Measurements from ENCODE around the gene NLGN2. TPM values are rescaled to one million over a fixed set of nuclear protein-coding genes. Genes with fewer than 3 reads are reported as not detected.

Gene NLGN2
- total RNA-seq, 1 donor = 5.8 TPM

- DNase-seq (ENCODE audit: insufficient read length, low spot score, missing footprints) = no peak
- no peaks in the 10 kb centered on the region for H4K20me1 ChIP-seq (ENCODE audit: insufficient read depth, low read length)
- no peak overlapping the region for H2AFZ ChIP-seq (ENCODE audit: low read length)
- H3K79me2 ChIP-seq (ENCODE audit: insufficient read depth, low read length) = no peaks in the 10 kb centered on the region
- no peak for TF ChIP-seq CTCF (IDR thresholded peaks at IDR 0.05; ENCODE audit: extremely low read depth, low read depth, low read length)
- no peak overlapping the region for H3K4me2 ChIP-seq (ENCODE audit: insufficient read depth, low read length)
- no peaks in the 10 kb centered on the region for H3K4me1 ChIP-seq (ENCODE audit: insufficient read depth, low read length)
- no peak overlapping the region for H3K27ac ChIP-seq (ENCODE audit: low read depth, low read length)
- peaks cover 17% of the 10 kb centered on the region for H3K27me3 ChIP-seq (ENCODE audit: insufficient read depth, low read length)
- no peaks in the 10 kb centered on the region for H3K9me3 ChIP-seq (ENCODE audit: low read depth, low read length)
- H3K4me3 ChIP-seq (ENCODE audit: insufficient read depth, low read length) = no peak overlapping the region
- no peaks in the 10 kb centered on the region for H3K36me3 ChIP-seq (ENCODE audit: insufficient read depth, low read length)
Measured at GRCh38 chr17:7370853-7371252, 36.8 kb upstream of the NLGN2 start.

- no peaks in the 10 kb centered on the region for H3K4me1 ChIP-seq (ENCODE audit: insufficient read depth, low read length)
- no peaks in the 10 kb centered on the region for H3K79me2 ChIP-seq (ENCODE audit: insufficient read depth, low read length)
- no peaks in the 10 kb centered on the region for H4K20me1 ChIP-seq (ENCODE audit: insufficient read depth, low read length)
- H3K4me2 ChIP-seq (ENCODE audit: insufficient read depth, low read length) = no peak overlapping the region
- TF ChIP-seq CTCF (IDR thresholded peaks at IDR 0.05; ENCODE audit: extremely low read depth, low read depth, low read length) = no peak
- H3K36me3 ChIP-seq (ENCODE audit: insufficient read depth, low read length) = no peaks in the 10 kb centered on the region
- no peak overlapping the region for H3K4me3 ChIP-seq (ENCODE audit: insufficient read depth, low read length)
- H2AFZ ChIP-seq (ENCODE audit: low read length) = no peak overlapping the region
- no peak overlapping the region for H3K27ac ChIP-seq (ENCODE audit: low read depth, low read length)
- H3K27me3 ChIP-seq (ENCODE audit: insufficient read depth, low read length) = peaks cover 15% of the 10 kb centered on the region
- peak; percentile 37 for DNase-seq (ENCODE audit: insufficient read length, low spot score, missing footprints)
- H3K9me3 ChIP-seq (ENCODE audit: low read depth, low read length) = peaks cover 3% of the 10 kb centered on the region
Measured at GRCh38 chr17:7374353-7374752, 33.3 kb upstream of the NLGN2 start.

DNA sequence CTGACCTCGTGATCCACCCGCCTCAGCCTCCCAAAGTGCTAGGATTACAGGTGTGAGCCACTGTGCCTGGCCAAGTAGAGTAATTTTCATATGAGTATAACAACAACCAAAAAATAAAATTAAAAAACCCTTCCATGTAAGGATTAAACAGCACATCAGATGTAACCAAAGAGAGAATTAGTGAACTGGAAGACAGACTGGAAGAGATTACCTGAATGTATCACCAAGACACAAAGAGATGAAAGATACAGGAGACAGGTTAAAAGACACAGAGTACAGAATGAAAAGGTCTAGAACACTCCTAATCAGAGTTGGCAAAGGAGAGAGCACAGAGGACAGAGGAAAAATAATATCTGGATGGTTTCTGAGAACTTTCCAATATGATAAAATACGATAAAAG lies 28.5 kb upstream of the NLGN2 start:
- peaks cover 48% of the 10 kb centered on the region for H3K27me3 ChIP-seq (ENCODE audit: insufficient read depth, low read length)
- H4K20me1 ChIP-seq (ENCODE audit: insufficient read depth, low read length) = no peaks in the 10 kb centered on the region
- no peak overlapping the region for H3K27ac ChIP-seq (ENCODE audit: low read depth, low read length)
- peaks cover 5% of the 10 kb centered on the region for H3K9me3 ChIP-seq (ENCODE audit: low read depth, low read length)
- no peak for TF ChIP-seq CTCF (IDR thresholded peaks at IDR 0.05; ENCODE audit: extremely low read depth, low read depth, low read length)
- no peak overlapping the region for H3K4me2 ChIP-seq (ENCODE audit: insufficient read depth, low read length)
- H3K79me2 ChIP-seq (ENCODE audit: insufficient read depth, low read length) = no peaks in the 10 kb centered on the region
- no peak overlapping the region for H2AFZ ChIP-seq (ENCODE audit: low read length)
- DNase-seq (ENCODE audit: insufficient read length, low spot score, missing footprints) = peak; percentile 49
- H3K4me1 ChIP-seq (ENCODE audit: insufficient read depth, low read length) = peaks cover 3% of the 10 kb centered on the region
- H3K36me3 ChIP-seq (ENCODE audit: insufficient read depth, low read length) = no peaks in the 10 kb centered on the region
- no peak overlapping the region for H3K4me3 ChIP-seq (ENCODE audit: insufficient read depth, low read length)

- no peak for TF ChIP-seq CTCF (IDR thresholded peaks at IDR 0.05; ENCODE audit: extremely low read depth, low read depth, low read length)
- Histone ChIP-seq H3K27me3 (ENCODE audit: insufficient read depth, low read length) (peaks cover 48% of the 10 kb centered on the region), H3K79me2 (ENCODE audit: insufficient read depth, low read length) (no peaks in the 10 kb centered on the region), H4K20me1 (ENCODE audit: insufficient read depth, low read length) (no peaks in the 10 kb centered on the region), H3K36me3 (ENCODE audit: insufficient read depth, low read length) (no peaks in the 10 kb centered on the region), H3K9me3 (ENCODE audit: low read depth, low read length) (peaks cover 5% of the 10 kb centered on the region), H3K4me3 (ENCODE audit: insufficient read depth, low read length) (no peak overlapping the region), H3K27ac (ENCODE audit: low read depth, low read length) (no peak overlapping the region), H3K4me1 (ENCODE audit: insufficient read depth, low read length) (peaks cover 3% of the 10 kb centered on the region), H2AFZ (ENCODE audit: low read length) (no peak overlapping the region), H3K4me2 (ENCODE audit: insufficient read depth, low read length) (peak overlapping the region; percentile 39)
- peak; percentile 91 for DNase-seq (ENCODE audit: insufficient read length, low spot score, missing footprints)
Measured at GRCh38 chr17:7380321-7380720, 27.3 kb upstream of the NLGN2 start.
